ENCODE data around the gene DDX3X.
"Not testable (repeated sequence)": the region's sequence is repeated elsewhere in the genome, so short reads cannot be mapped to it uniquely, and the experiment has no call there.

Gene DDX3X

DNA sequence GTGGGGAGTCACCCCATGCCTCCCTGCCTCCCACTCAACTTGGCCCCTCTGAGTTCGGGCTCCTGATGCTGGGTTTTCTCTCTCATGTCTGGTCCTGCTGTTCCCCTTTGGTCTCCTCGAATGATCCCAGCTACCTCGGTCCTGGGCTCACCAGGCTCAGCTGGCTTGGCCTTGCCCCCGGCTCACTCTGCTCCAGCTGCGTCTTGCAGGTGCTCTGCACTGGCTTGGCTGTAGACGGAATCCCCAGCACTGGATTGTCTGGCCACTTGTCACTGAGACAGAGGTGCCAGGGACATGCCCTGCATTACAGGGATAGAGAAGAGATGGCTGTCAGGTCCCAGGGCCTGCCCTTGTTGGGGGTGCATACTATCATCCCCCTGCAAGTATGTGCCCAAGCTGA lies 71.6 kb downstream of the DDX3X start:
- Histone ChIP-seq H3K79me2 (no peaks in the 10 kb centered on the region), H3K4me3 (ENCODE audit: low read depth, low read length) (no peak overlapping the region), H3K9me3 (ENCODE audit: control insufficient read depth, low read length) (no peaks in the 10 kb centered on the region), H3K27me3 (ENCODE audit: control insufficient read depth, insufficient read depth, low read length) (no peaks in the 10 kb centered on the region), H3K27ac (no peak overlapping the region), H2AFZ (no peak overlapping the region), H3K4me1 (no peaks in the 10 kb centered on the region), H3K4me2 (ENCODE audit: low read length) (no peak overlapping the region), H3K9ac (no peak overlapping the region), H3K36me3 (ENCODE audit: control insufficient read depth, insufficient read depth, low read length) (no peaks in the 10 kb centered on the region)
- TF ChIP-seq, protein P1, sequence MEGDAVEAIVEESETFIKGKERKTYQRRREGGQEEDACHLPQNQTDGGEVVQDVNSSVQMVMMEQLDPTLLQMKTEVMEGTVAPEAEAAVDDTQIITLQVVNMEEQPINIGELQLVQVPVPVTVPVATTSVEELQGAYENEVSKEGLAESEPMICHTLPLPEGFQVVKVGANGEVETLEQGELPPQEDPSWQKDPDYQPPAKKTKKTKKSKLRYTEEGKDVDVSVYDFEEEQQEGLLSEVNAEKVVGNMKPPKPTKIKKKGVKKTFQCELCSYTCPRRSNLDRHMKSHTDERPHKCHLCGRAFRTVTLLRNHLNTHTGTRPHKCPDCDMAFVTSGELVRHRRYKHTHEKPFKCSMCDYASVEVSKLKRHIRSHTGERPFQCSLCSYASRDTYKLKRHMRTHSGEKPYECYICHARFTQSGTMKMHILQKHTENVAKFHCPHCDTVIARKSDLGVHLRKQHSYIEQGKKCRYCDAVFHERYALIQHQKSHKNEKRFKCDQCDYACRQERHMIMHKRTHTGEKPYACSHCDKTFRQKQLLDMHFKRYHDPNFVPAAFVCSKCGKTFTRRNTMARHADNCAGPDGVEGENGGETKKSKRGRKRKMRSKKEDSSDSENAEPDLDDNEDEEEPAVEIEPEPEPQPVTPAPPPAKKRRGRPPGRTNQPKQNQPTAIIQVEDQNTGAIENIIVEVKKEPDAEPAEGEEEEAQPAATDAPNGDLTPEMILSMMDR (IDR thresholded peaks at IDR 0.05) = no peak

DNA sequence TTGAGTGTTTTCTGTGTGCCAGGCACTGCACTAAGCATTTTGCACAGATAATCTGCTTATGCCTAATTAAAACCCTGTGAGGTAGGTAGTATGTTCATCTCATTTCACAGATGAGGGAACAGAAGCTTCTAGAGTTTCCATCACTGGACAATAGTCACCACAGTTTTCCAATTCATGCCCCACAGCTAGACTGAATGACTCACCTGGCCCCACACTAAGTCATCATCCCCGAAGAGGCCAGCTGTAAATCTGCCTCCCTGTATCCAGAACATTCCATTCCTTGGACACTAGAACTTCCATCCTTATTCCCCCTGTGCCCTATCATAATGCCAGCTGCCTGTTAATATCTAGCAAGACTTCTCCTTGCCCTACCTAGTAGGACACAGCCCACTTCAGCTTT lies 72.2 kb downstream of the DDX3X start:
- Histone ChIP-seq H3K9me3 (ENCODE audit: control insufficient read depth, low read length) (no peaks in the 10 kb centered on the region), H2AFZ (no peak overlapping the region), H3K4me1 (no peaks in the 10 kb centered on the region), H3K27ac (no peak overlapping the region), H3K4me3 (ENCODE audit: low read depth, low read length) (no peak overlapping the region), H3K9ac (no peak overlapping the region), H3K36me3 (ENCODE audit: control insufficient read depth, insufficient read depth, low read length) (no peaks in the 10 kb centered on the region), H3K4me2 (ENCODE audit: low read length) (no peak overlapping the region), H3K27me3 (ENCODE audit: control insufficient read depth, insufficient read depth, low read length) (no peaks in the 10 kb centered on the region), H3K79me2 (no peaks in the 10 kb centered on the region)
- TF ChIP-seq, protein P1 (IDR thresholded peaks at IDR 0.05) = no peak

DNA sequence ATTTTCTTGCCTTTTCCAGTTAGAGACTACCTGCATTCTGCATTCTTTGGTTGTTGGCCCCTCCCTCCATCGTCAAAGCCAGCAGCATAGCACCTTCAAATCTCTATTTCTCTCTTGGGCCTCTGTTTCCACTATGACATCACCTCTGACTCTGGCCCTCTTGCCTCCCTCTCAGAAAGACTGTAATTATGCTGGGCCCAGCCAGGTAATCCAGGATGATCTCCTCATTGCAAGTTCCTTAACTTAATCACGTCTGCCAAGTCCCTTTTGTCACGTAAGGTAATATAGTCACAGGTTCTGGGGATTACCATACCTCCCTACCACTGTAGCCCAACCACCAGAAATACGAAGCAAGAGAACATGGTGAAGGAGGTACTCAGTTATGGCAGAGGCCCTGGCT lies 73.9 kb downstream of the DDX3X start:
- Histone ChIP-seq H3K4me2 (ENCODE audit: low read length) (no peak overlapping the region), H3K4me3 (ENCODE audit: low read depth, low read length) (no peak overlapping the region), H3K9me3 (ENCODE audit: control insufficient read depth, low read length) (no peaks in the 10 kb centered on the region), H3K4me1 (no peaks in the 10 kb centered on the region), H3K27me3 (ENCODE audit: control insufficient read depth, insufficient read depth, low read length) (no peaks in the 10 kb centered on the region), H3K9ac (no peak overlapping the region), H3K36me3 (ENCODE audit: control insufficient read depth, insufficient read depth, low read length) (no peaks in the 10 kb centered on the region), H3K27ac (no peak overlapping the region), H3K79me2 (no peaks in the 10 kb centered on the region), H2AFZ (no peak overlapping the region)
- TF ChIP-seq, protein P1 (IDR thresholded peaks at IDR 0.05) = no peak

DNA sequence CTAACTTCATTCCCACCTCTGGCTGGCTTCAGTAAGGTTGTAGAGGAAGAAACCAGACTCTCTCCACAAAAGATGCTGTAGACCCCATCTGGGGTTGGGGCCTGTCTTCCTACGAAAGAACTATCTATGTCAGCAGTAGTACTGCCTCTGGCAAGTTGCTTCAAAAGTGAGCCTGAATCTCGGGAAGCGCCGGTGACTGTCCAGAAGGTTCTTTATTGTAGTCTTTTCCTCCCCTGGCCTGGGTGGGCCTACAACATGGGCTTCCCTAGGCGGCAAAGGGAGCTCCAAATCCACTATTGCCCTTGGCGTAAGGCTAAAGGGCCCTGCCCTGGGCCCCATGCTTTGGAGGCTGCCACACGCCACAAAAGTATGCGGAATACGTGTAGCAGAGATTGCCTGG lies 74.6 kb downstream of the DDX3X start:
- no peak overlapping the region for H2AFZ ChIP-seq
- TF ChIP-seq, protein P1 (IDR thresholded peaks at IDR 0.05) = no peak
- no peak overlapping the region for H3K4me3 ChIP-seq (ENCODE audit: low read depth, low read length)
- H3K9me3 ChIP-seq (ENCODE audit: control insufficient read depth, low read length) = no peaks in the 10 kb centered on the region
- no peaks in the 10 kb centered on the region for H3K4me1 ChIP-seq
- H3K4me2 ChIP-seq (ENCODE audit: low read length) = no peak overlapping the region
- H3K9ac ChIP-seq = no peak overlapping the region
- no peaks in the 10 kb centered on the region for H3K79me2 ChIP-seq
- H3K36me3 ChIP-seq (ENCODE audit: control insufficient read depth, insufficient read depth, low read length) = no peaks in the 10 kb centered on the region
- no peaks in the 10 kb centered on the region for H3K27me3 ChIP-seq (ENCODE audit: control insufficient read depth, insufficient read depth, low read length)
- no peak overlapping the region for H3K27ac ChIP-seq

DNA sequence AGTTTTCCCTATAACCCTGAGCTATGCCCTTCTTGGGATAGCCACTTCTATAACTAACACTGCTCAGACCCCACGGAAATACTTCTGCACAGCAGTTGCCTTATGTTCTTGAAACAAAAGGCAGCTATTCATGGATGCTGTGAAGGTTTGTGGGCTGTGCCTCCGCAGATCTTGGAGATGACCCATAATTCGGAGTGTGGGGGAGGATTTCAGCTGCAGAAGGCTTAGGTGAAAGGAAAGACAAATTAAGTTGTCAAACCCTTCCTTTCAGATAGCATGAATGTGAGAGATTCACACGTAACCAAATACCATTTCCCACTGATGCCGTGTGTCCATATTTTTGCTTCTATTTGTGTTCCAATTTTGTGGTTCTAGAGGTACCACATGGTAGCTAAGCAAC lies 75.0 kb downstream of the DDX3X start:
- Histone ChIP-seq H3K36me3 (ENCODE audit: control insufficient read depth, insufficient read depth, low read length) (no peaks in the 10 kb centered on the region), H3K27me3 (ENCODE audit: control insufficient read depth, insufficient read depth, low read length) (no peaks in the 10 kb centered on the region)

DNA sequence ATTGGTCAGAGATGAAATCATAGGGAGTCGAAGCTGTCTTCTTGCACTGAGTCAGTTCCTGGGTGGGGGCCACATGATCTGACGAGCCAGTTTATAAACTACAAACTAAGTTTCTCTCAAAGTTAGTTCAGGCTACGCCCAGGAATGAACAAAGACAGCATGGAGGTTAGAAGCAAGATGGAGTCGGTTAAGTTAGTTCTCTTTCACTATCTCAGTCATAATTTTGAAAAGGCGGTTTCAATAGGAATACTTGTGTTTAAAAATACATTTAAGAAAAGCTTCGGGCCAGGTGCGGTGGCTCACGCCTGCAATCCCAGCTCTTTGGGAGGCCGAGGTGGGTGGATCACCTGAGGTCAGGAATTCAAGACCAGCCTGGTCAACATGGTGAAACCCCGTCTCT lies 77.3 kb downstream of the DDX3X start:
- H3K27ac ChIP-seq; H3K27me3 ChIP-seq (ENCODE audit: control insufficient read depth, insufficient read depth, low read length); H3K9ac ChIP-seq; H2AFZ ChIP-seq; H3K36me3 ChIP-seq (ENCODE audit: control insufficient read depth, insufficient read depth, low read length); H3K79me2 ChIP-seq; H3K4me1 ChIP-seq; H3K4me2 ChIP-seq (ENCODE audit: low read length); H3K9me3 ChIP-seq (ENCODE audit: control insufficient read depth, low read length); H3K4me3 ChIP-seq (ENCODE audit: low read depth, low read length): not testable (repeated sequence)

More for the DNA sequence above, 75.0 kb downstream of the DDX3X start:
- Histone ChIP-seq H3K9ac (no peak overlapping the region), H3K79me2 (no peaks in the 10 kb centered on the region), H3K9me3 (ENCODE audit: control insufficient read depth, low read length) (no peaks in the 10 kb centered on the region), H3K4me3 (ENCODE audit: low read depth, low read length) (no peak overlapping the region), H3K4me2 (ENCODE audit: low read length) (no peak overlapping the region), H3K27ac (no peak overlapping the region), H3K4me1 (no peaks in the 10 kb centered on the region), H2AFZ (no peak overlapping the region)
- TF ChIP-seq, protein P1 (IDR thresholded peaks at IDR 0.05) = no peak

Data from parathyroid adenoma (tissue), 2 donors.